Liver (tissue), 10 donors: Measurements from ENCODE around the gene URI1. TPM values are rescaled to one million over a fixed set of nuclear protein-coding genes. Genes with fewer than 3 reads are reported as not detected.

Experiments used
- DNase-seq: peaks from one replicate; pipeline ENCODE4 v3.0.0-alpha.2; 2017; ENCODE audit warnings: low spot score
- H3K27ac ChIP-seq, 2 donors: one replicate each; pipeline ENCODE4 v1.7.0; 2013; ENCODE audit warnings: inconsistent platforms in 2 of 2, low read length in 2 of 2, control low read depth in 1 of 2, low read depth in 1 of 2, mild to moderate bottlenecking in 1 of 2
- H3K27me3 ChIP-seq, 4 donors: one replicate each; pipeline versions ENCODE4 v1.6.1 to v1.7.0; 2013; ENCODE audit warnings: low read length in 3 of 4, inconsistent platforms in 1 of 4, mild to moderate bottlenecking in 1 of 4, moderate library complexity in 1 of 4; ENCODE audit not compliant: control insufficient read depth in 4 of 4, insufficient read depth in 4 of 4
- H3K36me3 ChIP-seq, 4 donors: one replicate each; pipeline versions ENCODE4 v1.6.1 to v1.7.0; 2013; ENCODE audit warnings: low read length in 3 of 4, mild to moderate bottlenecking in 3 of 4, low read depth in 1 of 4, moderate library complexity in 1 of 4; ENCODE audit not compliant: control insufficient read depth in 4 of 4, insufficient read depth in 3 of 4
- H3K4me1 ChIP-seq, 4 donors: one replicate each; pipeline versions ENCODE4 v1.6.1 to v1.7.0; 2013; ENCODE audit warnings: low read length in 3 of 4, mild to moderate bottlenecking in 3 of 4, moderate library complexity in 1 of 4; ENCODE audit not compliant: control insufficient read depth in 4 of 4, insufficient read depth in 4 of 4
- H3K4me3 ChIP-seq, 3 donors: one replicate each; pipeline versions ENCODE4 v1.6.1 to v1.7.0; 2013; ENCODE audit warnings: low read length in 3 of 3, control low read depth in 1 of 3, low read depth in 1 of 3, mild to moderate bottlenecking in 1 of 3
- H3K9ac ChIP-seq, 2 donors: one replicate each; pipeline ENCODE4 v1.7.0; 2013; ENCODE audit warnings: low read length in 2 of 2, mild to moderate bottlenecking in 2 of 2, moderate library complexity in 2 of 2, control low read depth in 1 of 2, low read depth in 1 of 2
- H3K9me3 ChIP-seq, 4 donors: one replicate each; pipeline versions ENCODE4 v1.6.1 to v1.7.0; 2013; ENCODE audit warnings: low read length in 3 of 4; ENCODE audit not compliant: control insufficient read depth in 4 of 4
- ATF3 ChIP-seq: IDR thresholded peaks from 2 replicates; pipeline ENCODE4 v1.6.1; 2016; ENCODE audit warnings: antibody characterized with exemption
- CTCF ChIP-seq: fragments of 150-350 bp; IDR thresholded peaks from 2 replicates; pipeline ENCODE4 v1.5.1; 2017; ENCODE audit warnings: improper control_type of control experiment, low read depth, low read length; ENCODE audit not compliant: missing input control
- EGR1 ChIP-seq, 2 donors: IDR thresholded peaks; 2 replicates each; pipeline ENCODE4 v1.6.1; 2016 to 2018; ENCODE audit warnings: antibody characterized with exemption in 2 of 2, low read depth in 2 of 2
- FOXA1 ChIP-seq: IDR thresholded peaks from 2 replicates; pipeline ENCODE4 v1.6.1; 2016; ENCODE audit warnings: antibody characterized with exemption
- FOXA2 ChIP-seq: IDR thresholded peaks from 2 replicates; pipeline ENCODE4 v1.6.1; 2016; ENCODE audit warnings: antibody characterized with exemption
- GABPA ChIP-seq, 2 donors: IDR thresholded peaks in 1 of 2; conservative IDR thresholded peaks in 1 of 2; 2 replicates each; pipeline ENCODE4 v1.6.1; 2016; ENCODE audit warnings: antibody characterized with exemption in 2 of 2, mild to moderate bottlenecking in 1 of 2, moderate library complexity in 1 of 2
- HNF4A ChIP-seq, 2 donors: conservative IDR thresholded peaks; 2 replicates each; pipeline ENCODE4 v1.6.1; 2016; ENCODE audit warnings: antibody characterized with exemption in 2 of 2, mild to moderate bottlenecking in 2 of 2
- HNF4G ChIP-seq: IDR thresholded peaks from 2 replicates; pipeline ENCODE4 v1.6.1; 2016; ENCODE audit warnings: antibody characterized with exemption
- NR2F2 ChIP-seq: IDR thresholded peaks from 2 replicates; pipeline ENCODE4 v1.6.1; 2016; ENCODE audit warnings: antibody characterized with exemption
- RAD21 ChIP-seq, 2 donors: IDR thresholded peaks; 2 replicates each; pipeline ENCODE4 v1.6.1; 2016; ENCODE audit warnings: antibody characterized with exemption in 2 of 2, mild to moderate bottlenecking in 2 of 2
- RXRA ChIP-seq, 2 donors: IDR thresholded peaks; 2 replicates each; pipeline ENCODE4 v1.6.1; 2017 to 2018; ENCODE audit warnings: antibody characterized with exemption in 2 of 2, mild to moderate bottlenecking in 1 of 2
- SP1 ChIP-seq: IDR thresholded peaks from 2 replicates; pipeline ENCODE4 v1.6.1; 2018; ENCODE audit warnings: antibody characterized with exemption, mild to moderate bottlenecking
- YY1 ChIP-seq: IDR thresholded peaks from 2 replicates; pipeline ENCODE4 v1.6.1; 2016; ENCODE audit warnings: antibody characterized with exemption, mild to moderate bottlenecking
- WGBS: extraction: QIAGEN DNeasy Blood & Tissue Kit; methylation state at CpG from one replicate; pipeline ENCODE4 v1.1.7; 2013; 5-methylcytosine and 5-hydroxymethylcytosine counted together
- polyA plus RNA-seq, 2 donors: library from polyadenylated mRNA; stranded (reverse) in 1 of 2; unstranded in 1 of 2; fragments of 200-250 nt in 1 of 2; fragments of >200 nt in 1 of 2; fragmentation: Nextera tagmentation in 1 of 2; extraction: Ambion mirVana in 1 of 2; gene quantifications; one replicate each; pipeline versions ENCODE4 v1.2.1 to v1.2.3, GENCODE V29; 2013 to 2015
- small RNA-seq: library from RNA; depleted of rRNA; stranded (forward); fragments of <200 nt; gene quantifications from one replicate; pipeline ENCODE3, GENCODE V24; 2014
- total RNA-seq, 2 donors: library from RNA; depleted of rRNA; stranded (reverse); fragments of >200 nt; gene quantifications; one replicate each; pipeline ENCODE4 v1.2.3, GENCODE V29; 2014
- TF ChIP-seq, protein P1 (sequence below): IDR thresholded peaks from 2 replicates; pipeline ENCODE4 v1.6.1; 2016; ENCODE audit warnings: antibody characterized with exemption
- donor health status: healthy.
- donor health status: healthy.
- donor health status: healthy.
- donor health status: healthy.
- donor health status: healthy.

URI1 gene
- total and polyA plus RNA-seq, 4 donors: 12.2 to 29.5 (median 15.7) TPM

DNA sequence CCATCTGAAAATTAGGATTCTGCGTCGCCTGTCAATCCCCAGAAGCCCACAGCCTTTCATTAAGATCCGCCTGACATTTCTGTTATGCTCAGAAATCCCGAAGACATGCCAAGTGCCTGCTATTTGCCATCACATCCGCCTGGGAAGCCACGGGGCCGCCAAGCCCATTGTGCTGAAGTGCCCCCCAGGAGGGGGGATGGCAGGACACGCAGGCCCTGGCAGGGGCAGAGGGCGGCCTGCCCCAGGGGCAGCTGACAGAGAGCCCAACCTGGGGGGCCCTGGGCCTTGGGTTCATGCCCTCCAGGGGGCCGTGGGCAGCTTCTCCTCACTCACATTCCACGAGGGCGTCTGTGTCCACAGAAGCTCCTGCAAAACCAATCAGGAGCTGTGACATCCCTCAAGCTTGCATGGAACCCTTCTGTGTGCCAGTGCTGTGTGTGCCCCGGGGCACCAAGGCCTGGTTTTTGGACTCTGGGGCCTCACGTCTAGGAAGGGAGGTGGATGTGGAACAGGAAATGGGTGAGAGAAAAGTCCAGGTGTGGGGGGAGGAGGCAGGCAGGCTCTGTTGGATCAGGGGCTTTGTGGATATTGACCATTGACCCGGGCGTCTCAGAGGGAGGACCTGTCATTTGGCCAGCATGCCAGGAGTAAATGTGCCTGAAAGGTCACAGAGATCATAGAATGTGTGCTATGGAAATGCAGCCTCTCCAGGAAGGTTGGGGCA lies 122.9 kb downstream of the URI1 start:
- TF ChIP-seq FOXA2 (no peak), FOXA1 (no peak), GABPA (IDR thresholded peaks at IDR 0.05 in 1 of 2, conservative IDR thresholded peaks at IDR 0.05 in 1 of 2) (no peak), HNF4A (conservative IDR thresholded peaks at IDR 0.05) (peak; percentile 32 to 38), RXRA (IDR thresholded peaks at IDR 0.05) (no peak), SP1 (no peak)
- TF ChIP-seq, protein P1, sequence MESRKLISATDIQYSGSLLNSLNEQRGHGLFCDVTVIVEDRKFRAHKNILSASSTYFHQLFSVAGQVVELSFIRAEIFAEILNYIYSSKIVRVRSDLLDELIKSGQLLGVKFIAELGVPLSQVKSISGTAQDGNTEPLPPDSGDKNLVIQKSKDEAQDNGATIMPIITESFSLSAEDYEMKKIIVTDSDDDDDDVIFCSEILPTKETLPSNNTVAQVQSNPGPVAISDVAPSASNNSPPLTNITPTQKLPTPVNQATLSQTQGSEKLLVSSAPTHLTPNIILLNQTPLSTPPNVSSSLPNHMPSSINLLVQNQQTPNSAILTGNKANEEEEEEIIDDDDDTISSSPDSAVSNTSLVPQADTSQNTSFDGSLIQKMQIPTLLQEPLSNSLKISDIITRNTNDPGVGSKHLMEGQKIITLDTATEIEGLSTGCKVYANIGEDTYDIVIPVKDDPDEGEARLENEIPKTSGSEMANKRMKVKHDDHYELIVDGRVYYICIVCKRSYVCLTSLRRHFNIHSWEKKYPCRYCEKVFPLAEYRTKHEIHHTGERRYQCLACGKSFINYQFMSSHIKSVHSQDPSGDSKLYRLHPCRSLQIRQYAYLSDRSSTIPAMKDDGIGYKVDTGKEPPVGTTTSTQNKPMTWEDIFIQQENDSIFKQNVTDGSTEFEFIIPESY: no peak
- no peak overlapping the region for H3K9ac ChIP-seq
- H3K27ac ChIP-seq: no peak overlapping the region
- no peak overlapping the region for H3K4me3 ChIP-seq
- 65% methylated on average over 16 of the region's 16 CpGs for WGBS
- DNase-seq: peak; percentile 34
- H3K36me3 ChIP-seq: no peaks in the 10 kb centered on the region
- peaks cover 0 to 6% (median 0%) of the 10 kb centered on the region in 4 donors for H3K4me1 ChIP-seq
- no peaks in the 10 kb centered on the region for H3K9me3 ChIP-seq
- H3K27me3 ChIP-seq: no peaks in the 10 kb centered on the region

- DNase-seq: no peak
- Histone ChIP-seq H3K4me3 (no peak overlapping the region), H3K4me1 (peaks cover 0 to 6% (median 0%) of the 10 kb centered on the region in 4 donors), H3K27me3 (no peaks in the 10 kb centered on the region), H3K9ac (no peak overlapping the region), H3K27ac (no peak overlapping the region), H3K9me3 (no peaks in the 10 kb centered on the region), H3K36me3 (no peaks in the 10 kb centered on the region)
- no peak for TF ChIP-seq CTCF
- TF ChIP-seq EGR1 (IDR thresholded peaks at IDR 0.05; ENCODE audit: low read depth in 2 of 2): no peak
- no peak for TF ChIP-seq GABPA (IDR thresholded peaks at IDR 0.05 in 1 of 2, conservative IDR thresholded peaks at IDR 0.05 in 1 of 2)
- no peak for TF ChIP-seq HNF4G
- TF ChIP-seq NR2F2: no peak
- no peak for TF ChIP-seq YY1
- TF ChIP-seq ATF3: no peak
- no peak for TF ChIP-seq RAD21 (IDR thresholded peaks at IDR 0.05)
- no peak for TF ChIP-seq RXRA (IDR thresholded peaks at IDR 0.05)
- WGBS: 97% methylated on average over 5 of the region's 5 CpGs
These were observed 123.9 kb downstream of the URI1 start for GRCh38 chr19:30065680-30066606.

Small RNAs within 50 kb of the gene (small RNA-seq; reads per million reads assigned to genes)
- gene AC008798.1 (not detected), gene TAF9P3 (not detected)

Other genes starting within 250 kb of the URI1 start
- gene C19orf12, start 227.0 kb upstream of the URI1 start, total RNA-seq: 10 to 100 TPM; 21.2 to 82.8 TPM
- 10 to 100 TPM; 37.6 to 42.6 TPM for gene C19orf12, start 227.0 kb upstream of the URI1 start, polyA plus RNA-seq
- gene CCNE1, start 130.2 kb upstream of the URI1 start, total RNA-seq: 10 to 100 TPM in 1 of 2 donors, under 1 TPM in 1; 0.84 to 19.5 TPM
- under 1 TPM; 0.32 to 0.74 TPM for gene CCNE1, start 130.2 kb upstream of the URI1 start, polyA plus RNA-seq